Right lobe of liver (tissue), 4 donors: ENCODE measurements around the gene HERC4.

Experiments
- POLR2A ChIP-seq: fragments of 450-650 bp; IDR thresholded peaks from one replicate; pipeline ENCODE4 v1.6.1; 2017; ENCODE audit warnings: antibody characterized with exemption, mild to moderate bottlenecking
- TF ChIP-seq, protein P1 (sequence below), 4 donors: fragments of 200-600 bp in 3 of 4; fragments of 450-650 bp in 1 of 4; IDR thresholded peaks; one replicate each; pipeline versions ENCODE4 v1.5.1 to v1.8.0; 2016 to 2022; ENCODE audit warnings: antibody characterized with exemption in 4 of 4, mild to moderate bottlenecking in 2 of 4
- donor health status: DM: no; HTN: no; CAD: no.
- donor health status: DM: no; HTN: no; CAD: no.
- donor health status: DM: no; HTN: yes; CAD: no.

DNA sequence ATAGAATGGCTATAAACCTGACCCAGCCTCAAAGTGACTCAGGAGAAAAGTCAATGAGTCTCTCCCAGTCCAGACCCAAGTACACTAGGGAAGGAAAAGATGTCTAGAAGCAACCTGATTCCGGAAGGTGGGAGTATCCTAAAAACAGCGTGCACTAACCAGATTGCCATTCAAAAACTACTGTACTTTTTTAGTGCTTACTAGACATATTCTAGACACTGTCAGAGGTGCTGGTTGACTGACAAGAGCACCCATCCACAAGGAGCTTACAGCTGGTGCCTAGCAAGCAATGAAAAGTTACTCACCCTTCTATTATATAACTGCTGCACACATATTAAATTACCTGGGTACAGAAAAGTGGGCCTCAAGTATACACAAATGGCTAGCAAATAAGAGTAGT lies 109.6 kb downstream of the HERC4 start:
- TF ChIP-seq, protein P1, sequence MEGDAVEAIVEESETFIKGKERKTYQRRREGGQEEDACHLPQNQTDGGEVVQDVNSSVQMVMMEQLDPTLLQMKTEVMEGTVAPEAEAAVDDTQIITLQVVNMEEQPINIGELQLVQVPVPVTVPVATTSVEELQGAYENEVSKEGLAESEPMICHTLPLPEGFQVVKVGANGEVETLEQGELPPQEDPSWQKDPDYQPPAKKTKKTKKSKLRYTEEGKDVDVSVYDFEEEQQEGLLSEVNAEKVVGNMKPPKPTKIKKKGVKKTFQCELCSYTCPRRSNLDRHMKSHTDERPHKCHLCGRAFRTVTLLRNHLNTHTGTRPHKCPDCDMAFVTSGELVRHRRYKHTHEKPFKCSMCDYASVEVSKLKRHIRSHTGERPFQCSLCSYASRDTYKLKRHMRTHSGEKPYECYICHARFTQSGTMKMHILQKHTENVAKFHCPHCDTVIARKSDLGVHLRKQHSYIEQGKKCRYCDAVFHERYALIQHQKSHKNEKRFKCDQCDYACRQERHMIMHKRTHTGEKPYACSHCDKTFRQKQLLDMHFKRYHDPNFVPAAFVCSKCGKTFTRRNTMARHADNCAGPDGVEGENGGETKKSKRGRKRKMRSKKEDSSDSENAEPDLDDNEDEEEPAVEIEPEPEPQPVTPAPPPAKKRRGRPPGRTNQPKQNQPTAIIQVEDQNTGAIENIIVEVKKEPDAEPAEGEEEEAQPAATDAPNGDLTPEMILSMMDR (IDR thresholded peaks at IDR 0.05), result no peak
- no peak for TF ChIP-seq POLR2A
